CD4-positive, alpha-beta T cell treated with Interleukin-4 for 4 hours (primary cell): ENCODE data around the gene PIP5K1B.

Source experiments
- DNase-seq: peaks from one replicate; pipeline ENCODE4 v3.0.0-alpha.2; 2020

Gene PIP5K1B

GRCh38 chr9:68709291-68710110 lies 4.5 kb downstream of the PIP5K1B start:
- DNase-seq: no peak

- no peak for DNase-seq
Observed at GRCh38 chr9:68710111-68710471, 5.1 kb downstream of the PIP5K1B start.

- DNase-seq: no peak
Observed at GRCh38 chr9:68711281-68711680, 6.2 kb downstream of the PIP5K1B start.

GRCh38 chr9:68711932-68712331 lies 6.9 kb downstream of the PIP5K1B start:
- DNase-seq: no peak

- no peak for DNase-seq
Observed at GRCh38 chr9:68714416-68715180, 9.6 kb downstream of the PIP5K1B start.

GRCh38 chr9:68715181-68715456 lies 10.1 kb downstream of the PIP5K1B start:
- DNase-seq: no peak

- DNase-seq: no peak
Observed at GRCh38 chr9:68717552-68718443, 12.8 kb downstream of the PIP5K1B start.

- no peak for DNase-seq
Observed at GRCh38 chr9:68719847-68720246, 14.8 kb downstream of the PIP5K1B start.

GRCh38 chr9:68720656-68721313 lies 15.7 kb downstream of the PIP5K1B start:
- DNase-seq: no peak

GRCh38 chr9:68721666-68722330 lies 16.8 kb downstream of the PIP5K1B start:
- no peak for DNase-seq

- DNase-seq: no peak
Observed at GRCh38 chr9:68725070-68725469, 20.0 kb downstream of the PIP5K1B start.

- no peak for DNase-seq
Observed at GRCh38 chr9:68726489-68726888, 21.4 kb downstream of the PIP5K1B start.

- DNase-seq: no peak
Observed at GRCh38 chr9:68727636-68728035, 22.6 kb downstream of the PIP5K1B start.

- no peak for DNase-seq
Observed at GRCh38 chr9:68728731-68729130, 23.7 kb downstream of the PIP5K1B start.

- DNase-seq: no peak
Observed at GRCh38 chr9:68730570-68731235, 25.7 kb downstream of the PIP5K1B start.

GRCh38 chr9:68731857-68732256 lies 26.8 kb downstream of the PIP5K1B start:
- DNase-seq: no peak

- no peak for DNase-seq
Observed at GRCh38 chr9:68732405-68733020, 27.5 kb downstream of the PIP5K1B start.

GRCh38 chr9:68733021-68733405 lies 28.0 kb downstream of the PIP5K1B start:
- DNase-seq: no peak

- DNase-seq: no peak
Observed at GRCh38 chr9:68738358-68738757, 33.3 kb downstream of the PIP5K1B start.

GRCh38 chr9:68739621-68740174 lies 34.7 kb downstream of the PIP5K1B start:
- DNase-seq: no peak

- no peak for DNase-seq
Observed at GRCh38 chr9:68740561-68740960, 35.5 kb downstream of the PIP5K1B start.
